Stimulated activated CD8-positive, alpha-beta memory T cell treated with anti-CD3 and anti-CD28 coated beads, Interleukin-12 subunit alpha, Interleukin-12 subunit beta, amount 100 ng/mL, for 1 hour (primary cell): ENCODE results near the gene BANP.
"Not testable (repeated sequence)": the region's sequence is repeated elsewhere in the genome, so short reads cannot be mapped to it uniquely, and the experiment has no call there.

ENCODE experiments used
- DNase-seq: peaks from one replicate; pipeline ENCODE4 v3.0.0-alpha.2; 2020; ENCODE audit warnings: low read depth

BANP gene

GRCh38 chr16:88047462-88047861 lies 96.2 kb downstream of the BANP start:
- DNase-seq: no peak

GRCh38 chr16:88048985-88049384 lies 97.8 kb downstream of the BANP start:
- DNase-seq: no peak

- DNase-seq: no peak
Observed at GRCh38 chr16:88049561-88050545, 98.6 kb downstream of the BANP start.

GRCh38 chr16:88050952-88051660 lies 99.9 kb downstream of the BANP start:
- DNase-seq: no peak

- DNase-seq: no peak
Observed at GRCh38 chr16:88052661-88053060, 101.4 kb downstream of the BANP start.

- DNase-seq: not testable (repeated sequence)
Observed at GRCh38 chr16:88053479-88053878, 102.2 kb downstream of the BANP start.

- no peak for DNase-seq
Observed at GRCh38 chr16:88055356-88055755, 104.1 kb downstream of the BANP start.

GRCh38 chr16:88056212-88056611 lies 105.0 kb downstream of the BANP start:
- no peak for DNase-seq

- no peak for DNase-seq
Observed at GRCh38 chr16:88057656-88058055, 106.4 kb downstream of the BANP start.

- DNase-seq: no peak
Observed at GRCh38 chr16:88058136-88058535, 106.9 kb downstream of the BANP start.

- no peak for DNase-seq
Observed at GRCh38 chr16:88058817-88059216, 107.6 kb downstream of the BANP start.

GRCh38 chr16:88059701-88060386 lies 108.6 kb downstream of the BANP start:
- no peak for DNase-seq

- no peak for DNase-seq
Observed at GRCh38 chr16:88060524-88061219, 109.4 kb downstream of the BANP start.

- DNase-seq: no peak
Observed at GRCh38 chr16:88061346-88062110, 110.3 kb downstream of the BANP start.

GRCh38 chr16:88062341-88063210 lies 111.3 kb downstream of the BANP start:
- no peak for DNase-seq

- no peak for DNase-seq
Observed at GRCh38 chr16:88063211-88063773, 112.1 kb downstream of the BANP start.

GRCh38 chr16:88064011-88064888 lies 113.0 kb downstream of the BANP start:
- no peak for DNase-seq

GRCh38 chr16:88064889-88065746 lies 113.9 kb downstream of the BANP start:
- no peak for DNase-seq
